ENCODE measurements around the gene FFAR1.
"Not testable (repeated sequence)": the region's sequence is repeated elsewhere in the genome, so short reads cannot be mapped to it uniquely, and the experiment has no call there.

The FFAR1 gene

GRCh38 chr19:35341006-35341405, 6.7 kb upstream of the FFAR1 start:
- FAIRE-seq, result no peak
- no peak for DNase-seq (ENCODE audit: low spot score)

GRCh38 chr19:35341565-35342225, 6.0 kb upstream of the FFAR1 start:
- FAIRE-seq, result no peak
- DNase-seq (ENCODE audit: low spot score), result no peak

GRCh38 chr19:35342430-35342829, 5.3 kb upstream of the FFAR1 start:
- FAIRE-seq (no peak), DNase-seq (ENCODE audit: low spot score) (no peak)

GRCh38 chr19:35344511-35345031, 3.1 kb upstream of the FFAR1 start:
- FAIRE-seq, result no peak

GRCh38 chr19:35345671-35346111, 2.0 kb upstream of the FFAR1 start:
- DNase-seq (ENCODE audit: low spot score) (no peak), FAIRE-seq (no peak)

More at GRCh38 chr19:35344511-35345031, 3.1 kb upstream of the FFAR1 start:
- DNase-seq (ENCODE audit: low spot score), result no peak

- FAIRE-seq, result no peak
- DNase-seq (ENCODE audit: low spot score), result no peak
Measured at GRCh38 chr19:35346193-35347052, 1.3 kb upstream of the FFAR1 start.

- no peak for DNase-seq (ENCODE audit: low spot score)
- FAIRE-seq, result no peak
Measured at GRCh38 chr19:35347930-35348298, 212 bp downstream of the FFAR1 start.

- FAIRE-seq (no peak), DNase-seq (ENCODE audit: low spot score) (no peak)
Measured at GRCh38 chr19:35348911-35349611, 1.4 kb downstream of the FFAR1 start.

- DNase-seq (ENCODE audit: low spot score), result no peak
- FAIRE-seq, result no peak
Measured at GRCh38 chr19:35349614-35350521, 2.2 kb downstream of the FFAR1 start.

- DNase-seq (ENCODE audit: low spot score), result no peak
- no peak for FAIRE-seq
Measured at GRCh38 chr19:35350591-35350990, 2.9 kb downstream of the FFAR1 start.

GRCh38 chr19:35351411-35352176, 3.9 kb downstream of the FFAR1 start:
- FAIRE-seq (no peak), DNase-seq (ENCODE audit: low spot score) (no peak)

- FAIRE-seq (no peak), DNase-seq (ENCODE audit: low spot score) (no peak)
Measured at GRCh38 chr19:35352177-35352447, 4.4 kb downstream of the FFAR1 start.

GRCh38 chr19:35352448-35353304, 5.0 kb downstream of the FFAR1 start:
- DNase-seq (ENCODE audit: low spot score) (peak; percentile 24), FAIRE-seq (no peak)

GRCh38 chr19:35353635-35354034, 5.9 kb downstream of the FFAR1 start:
- no peak for DNase-seq (ENCODE audit: low spot score)
- FAIRE-seq, result no peak

- no peak for DNase-seq (ENCODE audit: low spot score)
- FAIRE-seq, result no peak
Measured at GRCh38 chr19:35354898-35355297, 7.2 kb downstream of the FFAR1 start.

GRCh38 chr19:35355791-35356460, 8.2 kb downstream of the FFAR1 start:
- FAIRE-seq (no peak), DNase-seq (ENCODE audit: low spot score) (no peak)

GRCh38 chr19:35357867-35358573, 10.3 kb downstream of the FFAR1 start, which contains the start of gene FFAR3:
TSS of gene FFAR3 (plus strand) at chr19:35358460. CDS start at chr19:35358891, 431 bp downstream.
- DNase-seq (ENCODE audit: low spot score) (no peak), FAIRE-seq (no peak)

GRCh38 chr19:35358834-35359233, 11.1 kb downstream of the FFAR1 start:
- DNase-seq (ENCODE audit: low spot score); FAIRE-seq: not testable (repeated sequence)
